SH-SY5Y (cell line): ENCODE measurements around the gene ADAMTS5.

Experiments
- GATA2 ChIP-seq: IDR thresholded peaks from 2 replicates; pipeline ENCODE4 v1.6.1; 2011; ENCODE audit warnings: mild to moderate bottlenecking, low read depth, low read length
- GATA3 ChIP-seq: IDR thresholded peaks from 2 replicates; pipeline ENCODE4 v1.6.1; 2011; ENCODE audit warnings: low read depth, mild to moderate bottlenecking, low read length, moderate library complexity

DNA sequence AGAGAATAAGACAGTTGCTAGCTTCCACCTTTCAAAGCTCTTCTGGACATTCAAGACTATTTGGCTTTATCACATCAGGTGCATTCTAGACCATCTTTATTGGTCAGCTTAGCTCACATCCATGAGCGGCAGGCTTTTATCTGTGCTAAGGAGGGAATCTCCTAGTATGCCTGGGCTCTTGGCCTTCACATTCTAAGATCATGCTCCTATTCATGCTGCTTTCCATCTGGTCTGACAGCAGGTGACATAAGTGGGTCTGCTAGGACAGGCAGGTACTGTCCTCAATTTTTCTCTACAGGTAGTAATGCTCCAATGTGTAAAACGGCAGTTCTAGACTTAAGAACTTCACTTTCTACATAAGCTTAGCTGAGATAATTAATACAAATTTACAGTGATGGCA lies 82.5 kb downstream of the ADAMTS5 start:
- TF ChIP-seq GATA3 (no peak), GATA2 (no peak)
